Measurements from ENCODE around the gene MBNL1. TPM values are rescaled to one million over a fixed set of nuclear protein-coding genes. Genes with fewer than 3 reads are reported as not detected.

Gene MBNL1
- total RNA-seq, 1 experiment from 2014 or later, result 117 TPM

DNA sequence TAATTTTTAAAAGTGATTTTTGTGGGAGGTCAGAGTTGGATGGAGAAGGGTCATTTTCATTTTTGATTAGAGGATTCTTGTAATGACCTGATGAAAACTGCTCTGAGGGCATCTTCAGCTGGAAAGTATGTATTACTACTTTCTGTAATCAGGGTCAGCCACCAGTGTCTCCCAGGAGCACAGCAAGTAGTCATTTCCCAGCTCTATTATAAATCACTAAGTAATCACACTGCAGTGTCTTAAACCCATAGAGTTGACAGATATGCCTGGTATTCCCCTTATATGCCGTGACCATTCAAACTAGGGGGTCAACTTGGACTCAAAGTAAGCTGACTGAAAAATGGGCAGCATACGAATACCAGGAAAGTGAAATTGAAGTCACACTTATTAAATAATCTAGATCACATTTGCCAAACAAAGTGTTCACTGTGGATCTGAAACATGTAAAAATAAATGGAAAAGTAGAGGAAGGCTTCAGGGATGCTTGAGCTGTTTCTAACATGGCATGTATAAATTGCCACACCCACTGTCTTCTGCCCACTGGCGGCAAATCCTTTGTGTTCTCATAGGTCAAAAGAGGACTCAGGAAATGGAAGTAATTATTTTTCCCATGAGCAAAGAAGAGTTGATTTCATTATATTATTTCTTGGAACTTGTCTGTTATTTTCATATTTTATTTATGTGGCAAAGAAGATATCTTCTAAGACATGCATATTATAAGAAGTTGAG, 105.7 kb downstream of the MBNL1 start:
- POLR2A ChIA-PET (ENCODE audit: low non-redundant PET), result no interaction called here
- intact Hi-C loops (cut with micrococcal nuclease; ENCODE audit: unreplicated experiment), result no loop called here
- peak; percentile 56 for DNase-seq (ENCODE audit: low spot score)
- H3K27ac ChIP-seq (ENCODE audit: low read depth, low read length, poor library complexity, severe bottlenecking), result peak overlapping the region; percentile 18
- H3K36me3 ChIP-seq (ENCODE audit: insufficient read depth, low read length, poor library complexity, severe bottlenecking), result no peaks in the 10 kb centered on the region
- no peaks in the 10 kb centered on the region for H3K27me3 ChIP-seq (replicated peaks; ENCODE audit: insufficient read depth, low read depth, low read length, poor library complexity)
- H3K4me3 ChIP-seq (ENCODE audit: low read depth, low read length, poor library complexity, severe bottlenecking), result no peak overlapping the region
- TF ChIP-seq, protein P1, sequence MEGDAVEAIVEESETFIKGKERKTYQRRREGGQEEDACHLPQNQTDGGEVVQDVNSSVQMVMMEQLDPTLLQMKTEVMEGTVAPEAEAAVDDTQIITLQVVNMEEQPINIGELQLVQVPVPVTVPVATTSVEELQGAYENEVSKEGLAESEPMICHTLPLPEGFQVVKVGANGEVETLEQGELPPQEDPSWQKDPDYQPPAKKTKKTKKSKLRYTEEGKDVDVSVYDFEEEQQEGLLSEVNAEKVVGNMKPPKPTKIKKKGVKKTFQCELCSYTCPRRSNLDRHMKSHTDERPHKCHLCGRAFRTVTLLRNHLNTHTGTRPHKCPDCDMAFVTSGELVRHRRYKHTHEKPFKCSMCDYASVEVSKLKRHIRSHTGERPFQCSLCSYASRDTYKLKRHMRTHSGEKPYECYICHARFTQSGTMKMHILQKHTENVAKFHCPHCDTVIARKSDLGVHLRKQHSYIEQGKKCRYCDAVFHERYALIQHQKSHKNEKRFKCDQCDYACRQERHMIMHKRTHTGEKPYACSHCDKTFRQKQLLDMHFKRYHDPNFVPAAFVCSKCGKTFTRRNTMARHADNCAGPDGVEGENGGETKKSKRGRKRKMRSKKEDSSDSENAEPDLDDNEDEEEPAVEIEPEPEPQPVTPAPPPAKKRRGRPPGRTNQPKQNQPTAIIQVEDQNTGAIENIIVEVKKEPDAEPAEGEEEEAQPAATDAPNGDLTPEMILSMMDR (conservative IDR thresholded peaks at IDR 0.05; ENCODE audit: low read depth, low read length), result no peak
- no peak for TF ChIP-seq EZH2 (IDR thresholded peaks at IDR 0.05; ENCODE audit: borderline replicate concordance, low read depth, low read length, poor library complexity, severe bottlenecking)
- CTCF ChIA-PET, result no interaction called here
- no peaks in the 10 kb centered on the region for H3K9me3 ChIP-seq (ENCODE audit: low read depth, low read length, poor library complexity, severe bottlenecking)
- peaks cover 18% of the 10 kb centered on the region for H3K4me1 ChIP-seq (ENCODE audit: insufficient read depth, low read length, poor library complexity, severe bottlenecking)
- no TSS peak for BruUV-seq (replicated peaks)

DNA sequence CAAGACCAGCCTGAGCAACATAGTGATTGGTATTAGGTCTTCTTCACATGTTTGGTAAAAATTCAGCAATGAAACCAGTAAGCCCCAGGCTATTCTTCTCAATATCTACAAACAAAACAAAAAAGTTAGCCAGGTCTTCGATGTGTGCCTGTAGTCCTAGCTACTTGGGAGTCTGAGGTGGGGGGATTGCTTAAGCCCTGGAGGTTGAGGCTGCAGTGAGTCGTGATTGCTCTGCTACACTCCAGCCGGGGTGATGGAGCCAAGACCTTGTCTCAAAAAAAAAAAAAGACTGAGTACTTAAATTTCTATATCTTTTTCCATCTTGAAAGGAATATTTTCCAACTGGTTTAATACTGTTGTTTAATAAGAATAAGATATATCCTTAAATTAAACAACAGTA, 106.8 kb downstream of the MBNL1 start:
- ChIA-PET CTCF (no interaction called here), POLR2A (ENCODE audit: low non-redundant PET) (interaction anchor here (0.6 kb wide), 1 partner anchor 280 kb away, joined by 4 read pairs; no protein-coding TSS in a partner anchor)
- no peak for DNase-seq (ENCODE audit: low spot score)
- Histone ChIP-seq H3K27ac (ENCODE audit: low read depth, low read length, poor library complexity, severe bottlenecking) (peak overlapping the region; percentile 67), H3K9me3 (ENCODE audit: low read depth, low read length, poor library complexity, severe bottlenecking) (no peaks in the 10 kb centered on the region), H3K4me1 (ENCODE audit: insufficient read depth, low read length, poor library complexity, severe bottlenecking) (peaks cover 30% of the 10 kb centered on the region), H3K4me3 (ENCODE audit: low read depth, low read length, poor library complexity, severe bottlenecking) (no peak overlapping the region), H3K27me3 (replicated peaks; ENCODE audit: insufficient read depth, low read depth, low read length, poor library complexity) (no peaks in the 10 kb centered on the region), H3K36me3 (ENCODE audit: insufficient read depth, low read length, poor library complexity, severe bottlenecking) (no peaks in the 10 kb centered on the region)
- intact Hi-C loops (cut with micrococcal nuclease; ENCODE audit: unreplicated experiment), result no loop called here
- TF ChIP-seq EZH2 (IDR thresholded peaks at IDR 0.05; ENCODE audit: borderline replicate concordance, low read depth, low read length, poor library complexity, severe bottlenecking), result no peak
- TF ChIP-seq, protein P1 (conservative IDR thresholded peaks at IDR 0.05; ENCODE audit: low read depth, low read length), result no peak
- no TSS peak for BruUV-seq (replicated peaks)

DNA sequence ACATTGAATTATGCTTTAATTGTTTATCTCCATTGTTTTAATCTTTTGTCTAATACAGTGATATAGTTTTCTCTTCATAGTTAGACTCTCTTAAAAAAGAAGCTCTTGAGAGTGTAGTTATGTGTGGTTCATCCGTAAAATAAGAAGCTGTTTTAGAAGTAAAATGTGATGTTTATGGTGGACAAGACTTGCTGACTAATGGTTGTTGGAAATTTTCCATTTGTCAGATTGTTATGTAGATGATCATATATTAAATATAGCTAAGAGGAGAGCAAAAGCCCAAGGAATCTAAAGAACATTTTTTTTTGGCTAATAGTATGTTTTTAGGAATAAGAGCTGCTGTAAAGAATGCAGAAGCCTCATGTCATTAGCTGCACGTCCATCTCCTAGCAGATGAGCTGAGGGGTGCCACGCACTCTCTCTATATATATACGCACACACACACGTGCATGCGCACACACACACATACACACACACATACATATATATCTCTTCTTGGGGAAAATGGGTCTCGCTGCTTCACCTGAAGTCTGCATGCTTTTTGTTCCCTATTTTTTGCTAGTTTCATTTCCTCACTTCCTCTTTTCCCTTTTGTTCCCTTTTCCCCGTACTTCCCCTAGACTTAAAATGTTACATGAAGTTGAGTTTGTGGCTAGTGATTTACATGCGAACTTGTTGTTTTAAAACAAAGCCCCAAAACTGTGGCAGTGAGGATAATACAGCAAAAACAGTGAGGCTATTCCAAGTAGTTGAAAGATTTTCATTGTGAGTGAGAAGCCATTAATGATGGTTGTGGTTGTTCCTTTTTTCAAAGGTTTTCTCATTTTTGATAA, 107.8 kb downstream of the MBNL1 start:
- DNase-seq (ENCODE audit: low spot score), result no peak
- intact Hi-C loops (cut with micrococcal nuclease; ENCODE audit: unreplicated experiment), result no loop called here
- POLR2A ChIA-PET (ENCODE audit: low non-redundant PET), result interaction anchor here (0.6 kb wide), 1 partner anchor 133 kb away, joined by 3 read pairs; no protein-coding TSS in a partner anchor
- H3K27me3 ChIP-seq (replicated peaks; ENCODE audit: insufficient read depth, low read depth, low read length, poor library complexity), result no peaks in the 10 kb centered on the region
- CTCF ChIA-PET, result no interaction called here
- TF ChIP-seq EZH2 (IDR thresholded peaks at IDR 0.05; ENCODE audit: borderline replicate concordance, low read depth, low read length, poor library complexity, severe bottlenecking), result no peak
- TF ChIP-seq, protein P1 (conservative IDR thresholded peaks at IDR 0.05; ENCODE audit: low read depth, low read length), result no peak
- peaks cover 37% of the 10 kb centered on the region for H3K4me1 ChIP-seq (ENCODE audit: insufficient read depth, low read length, poor library complexity, severe bottlenecking)
- peak overlapping the region; percentile 67 for H3K27ac ChIP-seq (ENCODE audit: low read depth, low read length, poor library complexity, severe bottlenecking)
- H3K36me3 ChIP-seq (ENCODE audit: insufficient read depth, low read length, poor library complexity, severe bottlenecking), result no peaks in the 10 kb centered on the region
- BruUV-seq (replicated peaks), result no TSS peak
- no peak overlapping the region for H3K4me3 ChIP-seq (ENCODE audit: low read depth, low read length, poor library complexity, severe bottlenecking)
- no peaks in the 10 kb centered on the region for H3K9me3 ChIP-seq (ENCODE audit: low read depth, low read length, poor library complexity, severe bottlenecking)
